Measurements from ENCODE around the gene GCDH.
A peak's percentile ranks its signal among the peaks of the same experiment; 100 is the strongest.
"Not testable (repeated sequence)": the region's sequence is repeated elsewhere in the genome, so short reads cannot be mapped to it uniquely, and the experiment has no call there.

Gene GCDH

GRCh38 chr19:12890787-12891552 lies at the start of gene GCDH:
TSS of gene GCDH (plus strand) at chr19:12891160. CDS start at chr19:12891305, 145 bp downstream.
- DNase-seq (ENCODE audit: low spot score), result peak; percentile 99

GRCh38 chr19:12842511-12842910 lies 48.4 kb upstream of the GCDH start:
- no peak for DNase-seq (ENCODE audit: low spot score)

GRCh38 chr19:12843328-12843727 lies 47.6 kb upstream of the GCDH start:
- DNase-seq (ENCODE audit: low spot score), result no peak

- DNase-seq (ENCODE audit: low spot score), result no peak
These were observed 46.8 kb upstream of the GCDH start for GRCh38 chr19:12843999-12844732.

- DNase-seq (ENCODE audit: low spot score), result not testable (repeated sequence)
These were observed 44.3 kb upstream of the GCDH start for GRCh38 chr19:12846613-12847012.

- DNase-seq (ENCODE audit: low spot score), result peak; percentile 60
These were observed 43.5 kb upstream of the GCDH start for GRCh38 chr19:12847159-12848139.

GRCh38 chr19:12856653-12857052 lies 34.3 kb upstream of the GCDH start:
- no peak for DNase-seq (ENCODE audit: low spot score)

GRCh38 chr19:12858041-12858928 lies 32.7 kb upstream of the GCDH start:
- DNase-seq (ENCODE audit: low spot score), result no peak

- DNase-seq (ENCODE audit: low spot score), result no peak
These were observed 31.4 kb upstream of the GCDH start for GRCh38 chr19:12859546-12859945.

GRCh38 chr19:12864143-12864542 lies 26.8 kb upstream of the GCDH start:
- no peak for DNase-seq (ENCODE audit: low spot score)

- no peak for DNase-seq (ENCODE audit: low spot score)
These were observed 25.9 kb upstream of the GCDH start for GRCh38 chr19:12864721-12865715.

GRCh38 chr19:12865746-12866415 lies 25.1 kb upstream of the GCDH start:
- DNase-seq (ENCODE audit: low spot score), result no peak

- DNase-seq (ENCODE audit: low spot score), result no peak
These were observed 24.4 kb upstream of the GCDH start for GRCh38 chr19:12866416-12867119.

GRCh38 chr19:12867120-12868099 lies 23.6 kb upstream of the GCDH start:
- no peak for DNase-seq (ENCODE audit: low spot score)

- no peak for DNase-seq (ENCODE audit: low spot score)
These were observed 22.3 kb upstream of the GCDH start for GRCh38 chr19:12868540-12869112.

GRCh38 chr19:12871681-12872080 lies 19.3 kb upstream of the GCDH start:
- no peak for DNase-seq (ENCODE audit: low spot score)

- no peak for DNase-seq (ENCODE audit: low spot score)
These were observed 18.7 kb upstream of the GCDH start for GRCh38 chr19:12872255-12872654.

Data from putamen (tissue), 1 donor.